ENCODE measurements around the gene HOXA3. TPM values are rescaled to one million over a fixed set of nuclear protein-coding genes. Genes with fewer than 3 reads are reported as not detected.

HOXA3 gene
- total RNA-seq, 4 donors from 2014 or later, result 6.4 to 22.6 (median 10.3) TPM

DNA sequence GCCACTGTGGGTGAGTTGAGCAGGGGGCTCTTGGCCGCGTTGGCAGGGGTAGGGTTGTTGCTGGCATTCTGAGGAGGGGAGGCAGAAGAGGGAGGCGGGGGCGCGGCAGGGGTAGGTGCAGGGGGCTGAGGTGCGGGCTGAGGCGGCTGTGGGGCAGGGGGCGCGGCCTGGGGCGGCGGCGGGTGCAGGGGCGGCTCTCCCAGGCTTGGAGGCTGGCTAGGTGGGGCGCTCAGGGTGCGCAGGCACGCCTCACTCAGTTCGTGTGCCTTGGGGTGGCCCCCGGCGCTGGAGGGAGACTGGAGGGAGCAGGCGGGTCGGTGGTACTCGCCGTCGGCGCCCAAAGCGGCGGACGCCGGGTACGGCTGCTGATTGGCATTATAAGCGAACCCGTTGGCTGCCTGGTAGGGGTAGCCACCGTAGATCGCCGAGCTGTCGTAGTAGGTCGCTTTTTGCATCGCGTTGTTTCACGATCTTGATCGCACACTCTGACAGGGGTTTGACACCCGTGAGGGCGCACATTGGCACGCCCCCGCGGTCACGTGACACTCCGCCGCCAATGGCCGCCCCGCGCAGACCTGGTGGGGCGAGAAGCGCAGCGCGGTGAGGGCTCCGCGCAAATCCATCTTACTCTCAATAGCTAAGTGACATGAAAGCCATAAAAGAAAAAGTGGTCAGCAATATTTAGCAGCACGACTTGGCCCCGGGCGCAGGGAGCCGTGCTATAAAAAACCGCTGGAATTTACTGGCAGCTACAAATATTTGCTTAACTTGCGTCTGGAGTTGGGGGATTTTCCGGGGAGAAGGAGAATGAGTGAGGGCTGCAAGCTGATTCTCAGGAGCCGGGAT lies 42.0 kb downstream of the HOXA3 start:
- Histone ChIP-seq H3K9me3 (no peaks in the 10 kb centered on the region), H3K36me3 (no peaks in the 10 kb centered on the region), H3K27me3 (no peaks in the 10 kb centered on the region), H3K4me1 (peaks cover 0 to 69% (median 21%) of the 10 kb centered on the region in 3 donors), H3K27ac (peak overlapping the region; percentile 94 to 99 (median 98)), H3K4me3 (peak overlapping the region; percentile 1 to 79)
- peak in 1 of 4 experiments; percentile 5 for TF ChIP-seq CTCF (IDR thresholded peaks at IDR 0.05)
- TF ChIP-seq POLR2AphosphoS5 (IDR thresholded peaks at IDR 0.05), result peak; percentile 74
- no peak for TF ChIP-seq EP300 (IDR thresholded peaks at IDR 0.05)
- WGBS, 2 donors (ENCODE audit: low coverage in 1 of 2), result 19 to 23% methylated on average over 9 to 13 of the region's 66 CpGs
- ATAC-seq, result peak; percentile 56

- ATAC-seq, result no peak
- whole genome bisulfite sequencing, 2 donors (ENCODE audit: low coverage in 1 of 2), result 50% methylated on average over 1 of the region's 4 CpGs; no CpG with 5 or more reads in 1 of the 2 donors
- H3K27me3 ChIP-seq, result no peaks in the 10 kb centered on the region
- peaks cover 0 to 77% (median 21%) of the 10 kb centered on the region in 3 donors for H3K4me1 ChIP-seq
- peak overlapping the region in 1 of 2 donors; percentile 79 for H3K4me3 ChIP-seq
- H3K27ac ChIP-seq, result peak overlapping the region; percentile 94 to 99 (median 98)
- no peaks in the 10 kb centered on the region for H3K9me3 ChIP-seq
- H3K36me3 ChIP-seq, result no peaks in the 10 kb centered on the region
- TF ChIP-seq POLR2AphosphoS5 (IDR thresholded peaks at IDR 0.05), result no peak
- no peak for TF ChIP-seq CTCF (IDR thresholded peaks at IDR 0.05)
- TF ChIP-seq POLR2A (IDR thresholded peaks at IDR 0.05), result no peak
- TF ChIP-seq EP300 (IDR thresholded peaks at IDR 0.05), result no peak
Observed at GRCh38 chr7:27109466-27110185, 42.8 kb downstream of the HOXA3 start.

DNA sequence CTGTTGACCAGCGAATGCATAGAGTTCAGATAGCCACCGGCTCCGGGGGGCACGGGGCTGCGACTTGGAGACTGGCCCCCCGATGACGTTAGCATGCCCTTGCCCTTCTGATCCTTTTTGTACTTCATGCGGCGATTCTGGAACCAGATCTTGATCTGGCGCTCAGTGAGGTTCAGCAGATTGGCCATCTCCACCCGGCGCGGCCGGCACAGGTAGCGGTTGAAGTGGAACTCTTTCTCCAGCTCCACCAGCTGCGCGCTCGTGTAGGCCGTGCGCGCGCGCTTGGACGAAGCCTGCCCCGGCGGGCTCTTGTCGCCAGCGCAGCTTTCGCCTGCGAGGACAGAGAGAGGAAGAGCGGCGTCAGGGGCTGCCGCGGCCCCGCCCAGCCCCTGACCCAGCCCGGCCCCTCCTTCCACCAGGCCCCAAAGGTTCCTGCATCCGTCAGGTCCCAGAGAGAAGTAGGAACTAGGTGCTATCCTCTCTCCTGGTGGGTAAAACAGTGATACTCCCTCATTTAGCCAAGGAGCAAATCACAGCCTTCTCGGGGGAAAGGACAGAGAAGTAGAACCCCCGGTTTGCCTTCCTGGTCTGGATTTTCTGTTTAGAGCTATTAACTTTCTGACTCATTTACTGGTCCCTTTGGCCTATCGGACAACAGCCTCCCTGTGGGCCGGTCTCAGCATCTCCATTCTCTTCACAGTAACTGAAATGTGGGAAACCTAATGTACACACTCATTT lies 43.8 kb downstream of the HOXA3 start:
- Histone ChIP-seq H3K9me3 (no peaks in the 10 kb centered on the region), H3K27me3 (no peaks in the 10 kb centered on the region), H3K4me3 (peak overlapping the region; percentile 57 to 96), H3K27ac (peak overlapping the region; percentile 94 to 99 (median 98)), H3K36me3 (no peaks in the 10 kb centered on the region), H3K4me1 (peaks cover 0 to 86% (median 21%) of the 10 kb centered on the region in 3 donors)
- 9 to 17% methylated on average over 4 to 17 of the region's 41 CpGs for WGBS, 2 donors (ENCODE audit: low coverage in 1 of 2)
- TF ChIP-seq POLR2A (IDR thresholded peaks at IDR 0.05) (peak; percentile 85 to 89), CTCF (IDR thresholded peaks at IDR 0.05) (peak in 2 of 4 experiments; percentile 50 to 56), EP300 (IDR thresholded peaks at IDR 0.05) (no peak), POLR2AphosphoS5 (IDR thresholded peaks at IDR 0.05) (peak; percentile 93)
- peak; percentile 72 for ATAC-seq

DNA sequence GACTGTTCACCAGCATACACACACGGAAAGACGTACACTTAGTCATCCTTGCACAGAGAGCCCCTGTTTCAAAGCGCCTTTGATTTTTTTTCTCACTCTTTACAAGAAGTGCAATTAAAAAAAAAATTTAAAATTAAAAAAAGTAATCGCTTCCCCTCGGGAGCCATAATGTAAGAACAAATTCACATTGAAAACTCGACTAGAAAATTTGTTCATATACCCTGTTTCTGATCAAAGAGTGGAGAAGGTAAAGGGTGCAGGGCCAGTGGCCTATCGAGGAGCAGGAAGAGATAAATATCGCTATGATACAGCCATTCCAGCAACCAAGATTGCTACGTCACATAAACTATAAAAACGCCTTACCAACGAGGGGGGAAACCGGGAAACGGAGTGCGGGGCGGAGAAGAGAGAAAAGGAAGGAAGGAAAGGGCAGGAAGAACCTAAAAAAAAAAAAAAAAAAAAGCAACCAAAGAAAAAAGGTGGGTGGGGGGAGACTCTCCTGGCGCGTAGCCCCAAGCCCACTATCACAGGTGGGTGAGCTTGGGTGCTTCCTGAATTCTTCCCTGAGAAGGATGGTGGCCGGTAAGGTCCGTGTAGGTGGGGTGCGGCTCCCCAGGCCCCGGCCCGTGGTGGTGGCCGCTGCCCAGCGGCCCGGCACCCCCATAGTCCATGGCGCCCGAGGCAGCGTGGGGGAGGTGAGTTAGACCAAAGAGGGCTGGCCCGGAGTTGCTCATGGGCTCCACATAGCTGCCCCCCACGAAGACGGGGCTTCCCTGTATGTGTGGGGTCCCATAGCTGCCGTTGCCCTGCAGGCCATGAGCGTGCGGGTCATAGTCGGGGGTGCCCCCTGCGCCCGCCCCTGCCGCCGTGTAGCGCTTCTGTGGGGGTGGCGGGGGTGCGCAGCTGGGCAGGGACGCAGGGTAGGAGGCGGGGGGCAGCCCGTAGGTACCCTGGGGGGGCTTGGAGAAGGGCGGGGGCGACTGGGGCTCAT lies 44.7 kb downstream of the HOXA3 start:
- Histone ChIP-seq H3K9me3 (no peaks in the 10 kb centered on the region), H3K4me1 (peaks cover 0 to 82% (median 21%) of the 10 kb centered on the region in 3 donors), H3K27me3 (no peaks in the 10 kb centered on the region), H3K36me3 (no peaks in the 10 kb centered on the region), H3K27ac (peak overlapping the region; percentile 94 to 99 (median 98)), H3K4me3 (peak overlapping the region; percentile 57 to 96)
- ATAC-seq, result peak; percentile 2
- 3 to 15% methylated on average over 13 to 28 of the region's 47 CpGs for WGBS, 2 donors (ENCODE audit: low coverage in 1 of 2)
- TF ChIP-seq EP300 (IDR thresholded peaks at IDR 0.05), result no peak
- no peak for TF ChIP-seq POLR2A (IDR thresholded peaks at IDR 0.05)
- TF ChIP-seq CTCF (IDR thresholded peaks at IDR 0.05), result no peak
- TF ChIP-seq POLR2AphosphoS5 (IDR thresholded peaks at IDR 0.05), result peak; percentile 62

Data from gastroesophageal sphincter (tissue), 4 donors.